Transverse colon (tissue), 4 donors: ENCODE measurements around the gene PERP. TPM values are rescaled to one million over a fixed set of nuclear protein-coding genes. Genes with fewer than 3 reads are reported as not detected.

Experiments
- DNase-seq: peaks from one replicate; pipeline ENCODE4 v3.0.0-alpha.2; 2019
- H3K27ac ChIP-seq, 4 donors: fragments of 200-600 bp; sonication (generic); 2 replicates each; pipeline ENCODE4 v1.5.1; 2016 to 2018; ENCODE audit warnings: inconsistent platforms in 4 of 4
- H3K27me3 ChIP-seq: fragments of 200-600 bp; sonication (generic); 2 replicates; pipeline ENCODE4 v1.5.1; 2017; ENCODE audit warnings: inconsistent platforms
- H3K36me3 ChIP-seq, 4 donors: fragments of 200-600 bp; sonication (generic); 2 replicates each; pipeline ENCODE4 v1.5.1; 2017 to 2019; ENCODE audit warnings: inconsistent platforms in 4 of 4
- H3K4me1 ChIP-seq, 4 donors: fragments of 200-600 bp; sonication (generic); 2 replicates each; pipeline ENCODE4 v1.5.1; 2017 to 2020; ENCODE audit warnings: inconsistent platforms in 4 of 4
- H3K4me3 ChIP-seq, 4 donors: fragments of 200-600 bp; sonication (generic); 1 replicate in 1 of 4; 2 replicates in 3 of 4; pipeline versions ENCODE4 v1.5.1 to v1.6.1; 2017 to 2019; ENCODE audit warnings: inconsistent platforms in 4 of 4
- H3K9me3 ChIP-seq, 2 donors: fragments of 200-600 bp; sonication (generic); 2 replicates each; pipeline ENCODE4 v1.5.1; 2017 to 2019; ENCODE audit warnings: inconsistent platforms in 2 of 2
- EP300 ChIP-seq: sonication (generic); formaldehyde crosslinking; IDR thresholded peaks from one replicate; pipeline ENCODE4 v1.6.1; 2017; ENCODE audit warnings: antibody characterized with exemption, low read depth
- POLR2A ChIP-seq: fragments of 450-650 bp; IDR thresholded peaks from one replicate; pipeline ENCODE4 v1.6.1; 2016; ENCODE audit warnings: antibody characterized with exemption, mild to moderate bottlenecking, moderate library complexity
- POLR2AphosphoS5 ChIP-seq, 3 donors: sonication (generic); formaldehyde crosslinking; IDR thresholded peaks; one replicate each; pipeline ENCODE4 v1.6.1; 2016; ENCODE audit warnings: antibody characterized with exemption in 3 of 3
- WGBS, 2 donors: methylation state at CpG; one replicate each; pipeline ENCODE4 v1.1.5; 2018; ENCODE audit warnings: low coverage in 1 of 2; 5-methylcytosine and 5-hydroxymethylcytosine counted together
- in situ Hi-C, 4 donors: fragments of 200-750 bp; cut with MboI; loops; one replicate each; pipeline versions ENCODE4 v1.15.0 to v1.15.1; 2017; ENCODE audit warnings: low sequenced_read_pairs in 3 of 4, low pct_ligation_motif_present in 1 of 4, low pct_unique_long_range_greater_than_20kb in 1 of 4
- intact Hi-C: fragments of 100-400 bp; cut with DNase I; formaldehyde crosslinking; loops from one replicate; pipeline ENCODE4 v1.15.1; 2023; ENCODE audit warnings: low total_unique reads
- total RNA-seq, 4 donors: library from RNA; depleted of rRNA; stranded (reverse); fragments of >200 nt; gene quantifications; one replicate each; pipeline ENCODE4 v1.1.0, GENCODE V29; 2016
- TF ChIP-seq, protein P1 (sequence below), 5 experiments: fragments of 200-600 bp in 3 of 5; fragments of 450-650 bp in 2 of 5; sonication (generic) in 3 of 5; IDR thresholded peaks; 1 replicate in 2 of 5; 2 replicates in 3 of 5; pipeline ENCODE4 v1.5.1; 2016 to 2017; ENCODE audit warnings: antibody characterized with exemption in 5 of 5, inconsistent platforms in 3 of 5, mild to moderate bottlenecking in 2 of 5, moderate library complexity in 1 of 5

Gene PERP
- total RNA-seq, 4 donors from 2014 or later, result 18.1 to 73.0 (median 55.5) TPM

GRCh38 chr6:138115201-138115600 lies 8.0 kb upstream of the PERP start:
- TF ChIP-seq POLR2A (no peak), POLR2AphosphoS5 (IDR thresholded peaks at IDR 0.05) (no peak), EP300 (no peak)
- TF ChIP-seq, protein P1, sequence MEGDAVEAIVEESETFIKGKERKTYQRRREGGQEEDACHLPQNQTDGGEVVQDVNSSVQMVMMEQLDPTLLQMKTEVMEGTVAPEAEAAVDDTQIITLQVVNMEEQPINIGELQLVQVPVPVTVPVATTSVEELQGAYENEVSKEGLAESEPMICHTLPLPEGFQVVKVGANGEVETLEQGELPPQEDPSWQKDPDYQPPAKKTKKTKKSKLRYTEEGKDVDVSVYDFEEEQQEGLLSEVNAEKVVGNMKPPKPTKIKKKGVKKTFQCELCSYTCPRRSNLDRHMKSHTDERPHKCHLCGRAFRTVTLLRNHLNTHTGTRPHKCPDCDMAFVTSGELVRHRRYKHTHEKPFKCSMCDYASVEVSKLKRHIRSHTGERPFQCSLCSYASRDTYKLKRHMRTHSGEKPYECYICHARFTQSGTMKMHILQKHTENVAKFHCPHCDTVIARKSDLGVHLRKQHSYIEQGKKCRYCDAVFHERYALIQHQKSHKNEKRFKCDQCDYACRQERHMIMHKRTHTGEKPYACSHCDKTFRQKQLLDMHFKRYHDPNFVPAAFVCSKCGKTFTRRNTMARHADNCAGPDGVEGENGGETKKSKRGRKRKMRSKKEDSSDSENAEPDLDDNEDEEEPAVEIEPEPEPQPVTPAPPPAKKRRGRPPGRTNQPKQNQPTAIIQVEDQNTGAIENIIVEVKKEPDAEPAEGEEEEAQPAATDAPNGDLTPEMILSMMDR (IDR thresholded peaks at IDR 0.05), result no peak
- 20 to 57% methylated on average over 1 to 7 of the region's 7 CpGs for WGBS, 2 donors
- intact Hi-C loops, result loop anchor here (5.0 to 10.0 kb wide), 6 partner anchors 177 to 650 kb away; partner anchors contain the start of gene HEBP2

GRCh38 chr6:138113588-138114210 lies 6.5 kb upstream of the PERP start:
- WGBS, 2 donors, result 75 to 82% methylated on average over 3 of the region's 3 CpGs
- Histone ChIP-seq H3K27ac (no peak overlapping the region), H3K9me3 (no peaks in the 10 kb centered on the region), H3K4me3 (no peak overlapping the region), H3K4me1 (peaks cover 0 to 6% (median 0%) of the 10 kb centered on the region in 4 donors), H3K36me3 (no peaks in the 10 kb centered on the region), H3K27me3 (peaks cover 8% of the 10 kb centered on the region)
- TF ChIP-seq POLR2AphosphoS5 (IDR thresholded peaks at IDR 0.05) (no peak), POLR2A (no peak), EP300 (no peak)
- TF ChIP-seq, protein P1 (IDR thresholded peaks at IDR 0.05), result no peak
- DNase-seq, result no peak
- in situ Hi-C loops, result loop anchor here (5.0 to 25.0 kb wide), 13 partner anchors 109 to 651 kb away; partner anchors contain the start of genes HEBP2 (in 2 of the 4) and CCDC28A (in 1 of the 4)
- intact Hi-C loops, result loop anchor here (2.0 to 10.0 kb wide), 5 partner anchors 113 to 651 kb away; partner anchors contain the start of gene HEBP2

More at GRCh38 chr6:138115201-138115600, 8.0 kb upstream of the PERP start:
- H3K27me3 ChIP-seq, result peaks cover 8% of the 10 kb centered on the region
- DNase-seq, result no peak
- no peaks in the 10 kb centered on the region for H3K4me1 ChIP-seq
- in situ Hi-C loops, result loop anchor here (10.0 to 25.0 kb wide), 12 partner anchors 110 to 650 kb away; partner anchors contain the start of genes HEBP2 (in 2 of the 4) and CCDC28A (in 1 of the 4)
- no peak overlapping the region for H3K27ac ChIP-seq
- H3K9me3 ChIP-seq, result no peaks in the 10 kb centered on the region
- no peaks in the 10 kb centered on the region for H3K36me3 ChIP-seq
- no peak overlapping the region for H3K4me3 ChIP-seq

GRCh38 chr6:138110229-138110628 lies 3.0 kb upstream of the PERP start:
- H3K27me3 ChIP-seq, result peaks cover 28% of the 10 kb centered on the region
- no peak for DNase-seq
- in situ Hi-C loops (loop anchor here (5.0 to 25.0 kb wide), 13 partner anchors 105 to 655 kb away; partner anchors contain the start of genes HEBP2 (in 2 of the 4) and CCDC28A (in 1 of the 4)), intact Hi-C loops (loop anchor here (10.0 kb wide), 4 partner anchors 295 to 655 kb away; partner anchors contain the start of gene HEBP2)
- H3K9me3 ChIP-seq, result no peaks in the 10 kb centered on the region
- H3K36me3 ChIP-seq, result no peaks in the 10 kb centered on the region
- peaks cover 0 to 29% (median 8%) of the 10 kb centered on the region in 4 donors for H3K4me1 ChIP-seq
- no peak overlapping the region for H3K4me3 ChIP-seq
- TF ChIP-seq, protein P1 (IDR thresholded peaks at IDR 0.05), result no peak
- TF ChIP-seq POLR2AphosphoS5 (IDR thresholded peaks at IDR 0.05) (no peak), POLR2A (no peak), EP300 (no peak)
- no peak overlapping the region for H3K27ac ChIP-seq
- 69% methylated on average over 3 of the region's 3 CpGs; no CpG with 5 or more reads in 1 of the 2 donors for WGBS, 2 donors
